D721Med (cell line): ENCODE results near the gene IQCH.

Experiments
- DNase-seq: peaks from one replicate; pipeline ENCODE4 v3.0.0; 2011; ENCODE audit warnings: low spot score; ENCODE audit not compliant: insufficient read length
- FAIRE-seq: peaks from 2 replicates; lab custom pipeline; 2011; peaks lifted over from hg19 to GRCh38; lab: Jason Lieb, UNC
- TF ChIP-seq, protein P1 (sequence below): IDR thresholded peaks from 2 replicates; pipeline ENCODE4 v1.5.1; 2012; ENCODE audit warnings: mild to moderate bottlenecking, control low read depth; ENCODE audit not compliant: insufficient read depth; ENCODE audit errors: missing control alignments

The IQCH gene

GRCh38 chr15:67254238-67255175, at the start of gene IQCH, which contains the start of gene AAGAB:
IQCH (plus strand) TSS chr15:67254786; CDS start chr15:67254897, 111 bp downstream.
AAGAB (minus strand) TSS chr15:67254661; CDS start chr15:67254631, 30 bp downstream.
- DNase-seq (peak; percentile 91), FAIRE-seq (no peak)
- TF ChIP-seq, protein P1, sequence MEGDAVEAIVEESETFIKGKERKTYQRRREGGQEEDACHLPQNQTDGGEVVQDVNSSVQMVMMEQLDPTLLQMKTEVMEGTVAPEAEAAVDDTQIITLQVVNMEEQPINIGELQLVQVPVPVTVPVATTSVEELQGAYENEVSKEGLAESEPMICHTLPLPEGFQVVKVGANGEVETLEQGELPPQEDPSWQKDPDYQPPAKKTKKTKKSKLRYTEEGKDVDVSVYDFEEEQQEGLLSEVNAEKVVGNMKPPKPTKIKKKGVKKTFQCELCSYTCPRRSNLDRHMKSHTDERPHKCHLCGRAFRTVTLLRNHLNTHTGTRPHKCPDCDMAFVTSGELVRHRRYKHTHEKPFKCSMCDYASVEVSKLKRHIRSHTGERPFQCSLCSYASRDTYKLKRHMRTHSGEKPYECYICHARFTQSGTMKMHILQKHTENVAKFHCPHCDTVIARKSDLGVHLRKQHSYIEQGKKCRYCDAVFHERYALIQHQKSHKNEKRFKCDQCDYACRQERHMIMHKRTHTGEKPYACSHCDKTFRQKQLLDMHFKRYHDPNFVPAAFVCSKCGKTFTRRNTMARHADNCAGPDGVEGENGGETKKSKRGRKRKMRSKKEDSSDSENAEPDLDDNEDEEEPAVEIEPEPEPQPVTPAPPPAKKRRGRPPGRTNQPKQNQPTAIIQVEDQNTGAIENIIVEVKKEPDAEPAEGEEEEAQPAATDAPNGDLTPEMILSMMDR: no peak

DNA sequence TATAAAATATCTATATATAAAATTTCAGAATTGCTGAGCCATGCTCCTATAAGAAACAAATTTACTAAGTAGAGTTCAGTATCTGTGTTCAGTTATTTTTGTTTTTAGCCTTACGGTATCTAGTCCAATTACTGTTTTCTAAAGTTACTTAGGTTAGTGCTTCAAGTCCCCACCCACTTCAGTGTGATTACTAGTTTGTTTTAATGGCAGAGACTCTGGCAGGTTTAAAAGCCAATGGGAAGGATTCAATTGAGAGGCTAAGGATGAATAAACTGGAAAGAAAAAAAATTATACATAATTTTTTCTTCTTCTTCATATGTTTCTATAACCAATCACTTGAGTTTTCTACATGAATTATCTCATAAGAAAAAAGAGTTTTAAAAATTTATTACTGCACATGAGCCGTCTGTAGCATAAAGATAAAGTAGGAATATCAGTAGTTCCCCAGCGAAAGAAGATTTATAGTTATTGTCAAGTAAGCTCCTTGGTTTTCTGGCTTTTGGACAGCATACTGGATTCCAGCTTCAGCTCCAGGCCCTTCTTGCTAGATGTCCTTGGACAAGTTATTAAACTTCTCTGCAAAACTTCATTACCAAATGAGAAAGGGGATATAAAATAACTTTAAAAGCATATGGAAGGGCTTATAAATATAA, 46.9 kb upstream of the IQCH start:
- no peak for FAIRE-seq
- no peak for DNase-seq
- TF ChIP-seq, protein P1: no peak

DNA sequence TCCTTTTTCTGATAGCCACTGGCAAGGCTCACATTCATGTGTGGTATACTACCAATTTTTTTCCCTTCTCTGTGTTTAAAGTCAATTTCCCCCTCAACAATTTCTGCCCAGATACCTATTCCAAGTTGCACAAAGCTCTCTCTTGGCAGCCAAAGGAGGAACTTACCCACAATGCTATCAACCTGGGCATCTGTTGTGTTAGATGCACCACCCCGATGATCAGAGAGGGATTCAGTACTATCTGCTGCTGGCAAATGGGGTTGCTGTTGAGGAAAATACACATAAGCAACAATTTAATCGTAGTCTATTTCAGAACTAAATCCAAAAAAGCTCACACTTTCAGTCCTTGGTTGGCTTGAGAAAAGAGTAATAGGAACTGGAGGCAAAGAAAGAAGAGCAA, 46.2 kb upstream of the IQCH start:
- TF ChIP-seq, protein P1: no peak
- FAIRE-seq (no peak), DNase-seq (no peak)

DNA sequence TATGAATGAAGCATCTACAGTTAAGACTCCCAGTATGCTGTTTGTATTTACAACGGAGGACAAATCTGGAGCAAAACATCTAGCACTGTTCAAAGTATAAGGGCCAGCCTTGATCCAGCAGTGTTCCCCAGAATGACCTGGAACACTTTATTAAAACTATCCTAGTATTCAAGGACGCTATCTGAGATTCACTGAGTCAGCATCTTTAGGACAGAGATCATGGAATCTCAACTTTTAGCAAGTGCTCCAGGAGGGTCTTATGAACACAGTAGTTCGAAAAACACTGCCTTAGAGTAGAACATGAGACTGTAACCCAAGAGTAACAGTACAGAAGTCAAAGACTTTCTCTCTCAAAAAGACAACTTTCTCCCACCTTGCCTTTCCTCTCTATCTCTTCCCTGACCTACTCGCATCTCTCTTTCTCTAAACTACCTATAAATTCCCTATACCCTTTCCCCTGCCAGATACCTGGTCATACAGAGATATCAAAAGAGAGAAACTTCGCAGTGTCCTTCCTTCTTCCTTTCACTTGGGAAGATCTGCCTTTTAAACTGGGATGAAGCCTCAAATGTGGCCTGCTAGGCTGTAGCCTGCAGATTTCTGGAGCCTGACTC, 43.9 kb upstream of the IQCH start:
- DNase-seq (no peak), FAIRE-seq (no peak)
- TF ChIP-seq, protein P1: no peak

- TF ChIP-seq, protein P1: no peak
- no peak for FAIRE-seq
These were observed 41.8 kb upstream of the IQCH start for GRCh38 chr15:67212684-67213367.

GRCh38 chr15:67215102-67215501, 39.5 kb upstream of the IQCH start:
- DNase-seq (no peak), FAIRE-seq (no peak)
- TF ChIP-seq, protein P1: no peak

More at GRCh38 chr15:67212684-67213367, 41.8 kb upstream of the IQCH start:
- DNase-seq: no peak
